GM23338 (cell line): ENCODE data around the gene KCNJ2. TPM values are rescaled to one million over a fixed set of nuclear protein-coding genes. Genes with fewer than 3 reads are reported as not detected.

ENCODE experiments used
- ATAC-seq: fragments of 200-7000 bp; cut with Tn5 transposase; 3 replicates; pipeline ENCODE4 v1.9.1; 2020
- DNase-seq: peaks from one replicate; pipeline ENCODE4 v3.0.0-alpha.2; 2015; ENCODE audit warnings: low spot score
- H2AFZ ChIP-seq: fragments of 200-600 bp; sonication (generic); 2 replicates; pipeline ENCODE4 v1.8.0; 2016; ENCODE audit warnings: antibody characterized with exemption, mild to moderate bottlenecking, moderate library complexity
- H3F3A ChIP-seq: fragments of 200-600 bp; sonication (generic); replicated peaks from 2 replicates; pipeline ENCODE4 v1.8.0; 2017; ENCODE audit warnings: antibody characterized with exemption, mixed run types, low read depth
- H3K27ac ChIP-seq: fragments of 200-600 bp; sonication (generic); 2 replicates; pipeline ENCODE4 v1.6.1; 2016; ENCODE audit warnings: low read depth
- H3K27me3 ChIP-seq: fragments of 200-600 bp; sonication (generic); 2 replicates; pipeline ENCODE4 v1.8.0; 2016; ENCODE audit warnings: mild to moderate bottlenecking, mixed run types, moderate library complexity; ENCODE audit not compliant: insufficient read depth
- H3K36me3 ChIP-seq: fragments of 200-600 bp; sonication (generic); 2 replicates; pipeline ENCODE4 v1.8.0; 2016; ENCODE audit warnings: mild to moderate bottlenecking; ENCODE audit not compliant: insufficient read depth
- H3K4me1 ChIP-seq: fragments of 200-600 bp; sonication (generic); 2 replicates; pipeline ENCODE4 v1.8.0; 2016; ENCODE audit warnings: mild to moderate bottlenecking, moderate library complexity; ENCODE audit not compliant: insufficient read depth
- H3K4me2 ChIP-seq: fragments of 200-600 bp; sonication (generic); 2 replicates; pipeline ENCODE4 v1.7.1; 2017; ENCODE audit warnings: mixed run types
- H3K4me3 ChIP-seq: fragments of 200-600 bp; sonication (generic); 2 replicates; pipeline ENCODE4 v1.6.1; 2016; ENCODE audit warnings: mixed run types
- H3K79me2 ChIP-seq: fragments of 200-600 bp; sonication (generic); replicated peaks from 2 replicates; pipeline ENCODE4 v1.8.0; 2017; ENCODE audit warnings: mild to moderate bottlenecking; ENCODE audit not compliant: insufficient read depth
- H3K9me2 ChIP-seq: fragments of 200-600 bp; sonication (generic); 2 replicates; pipeline ENCODE4 v1.8.0; 2017; ENCODE audit not compliant: insufficient read depth
- H4K20me1 ChIP-seq: fragments of 200-600 bp; sonication (generic); replicated peaks from 2 replicates; pipeline ENCODE4 v1.8.0; 2017; ENCODE audit warnings: mild to moderate bottlenecking; ENCODE audit not compliant: insufficient read depth
- H3K27ac Mint-ChIP-seq: 2 replicates; pipeline ENCODE4 v1.8.0; 2020; ENCODE audit warnings: inconsistent platforms, mild to moderate bottlenecking, moderate library complexity, mixed read lengths
- H3K27me3 Mint-ChIP-seq: 3 replicates; pipeline ENCODE4 v1.8.0; 2022; ENCODE audit warnings: low read depth, mild to moderate bottlenecking, moderate library complexity, mixed read lengths, inconsistent platforms; ENCODE audit not compliant: insufficient read depth, poor library complexity
- H3K36me3 Mint-ChIP-seq: 3 replicates; pipeline ENCODE4 v1.8.0; 2021; ENCODE audit warnings: low read depth, mild to moderate bottlenecking, inconsistent platforms, moderate library complexity, mixed read lengths
- H3K4me1 Mint-ChIP-seq: 3 replicates; pipeline ENCODE4 v1.8.0; 2020; ENCODE audit warnings: mild to moderate bottlenecking, inconsistent platforms, mixed read lengths
- H3K4me3 Mint-ChIP-seq: 3 replicates; pipeline ENCODE4 v1.8.0; 2021; ENCODE audit warnings: moderate library complexity, mild to moderate bottlenecking, inconsistent platforms, mixed read lengths
- H3K9me3 Mint-ChIP-seq: 3 replicates; pipeline ENCODE4 v1.8.0; 2020; ENCODE audit warnings: moderate library complexity, mild to moderate bottlenecking, inconsistent platforms, mixed read lengths
- CREB1 ChIP-seq: fragments of 250-450 bp; sonication (Bioruptor Pico); IDR thresholded peaks from 2 replicates; pipeline ENCODE4 v1.5.0; 2020; ENCODE audit warnings: low read depth, mild to moderate bottlenecking, moderate library complexity
- CTCF ChIP-seq, 2 experiments: fragments of 200-600 bp in 1 of 2; sonication (generic) in 1 of 2; conservative IDR thresholded peaks; 2 replicates each; pipeline versions ENCODE4 v1.5.1 to v1.6.1; 2016 to 2017; ENCODE audit warnings: antibody characterized with exemption in 2 of 2, low read depth in 2 of 2, mild to moderate bottlenecking in 2 of 2, moderate library complexity in 1 of 2
- ETS1 ChIP-seq: IDR thresholded peaks from 2 replicates; pipeline ENCODE4 v1.6.1; 2016; ENCODE audit warnings: antibody characterized with exemption
- EZH2 ChIP-seq: fragments of 200-600 bp; sonication (generic); IDR thresholded peaks from one replicate; pipeline ENCODE4 v1.8.0; 2017; ENCODE audit warnings: antibody characterized with exemption, mild to moderate bottlenecking, low read depth; ENCODE audit not compliant: unreplicated experiment
- EZH2phosphoT487 ChIP-seq: fragments of 200-600 bp; sonication (generic); IDR thresholded peaks from one replicate; pipeline ENCODE4 v1.8.1; 2018; ENCODE audit warnings: antibody characterized with exemption; ENCODE audit not compliant: unreplicated experiment
- JUNB ChIP-seq: IDR thresholded peaks from one replicate; pipeline ENCODE4 v1.6.1; 2016; ENCODE audit warnings: antibody characterized with exemption; ENCODE audit not compliant: unreplicated experiment
- NANOG ChIP-seq: IDR thresholded peaks from 2 replicates; pipeline ENCODE4 v1.6.1; 2016; ENCODE audit warnings: antibody characterized with exemption, borderline replicate concordance
- POLR2AphosphoS5 ChIP-seq: IDR thresholded peaks from 2 replicates; pipeline ENCODE4 v1.6.1; 2016; ENCODE audit warnings: antibody characterized with exemption, low read depth
- REST ChIP-seq: IDR thresholded peaks from one replicate; pipeline ENCODE4 v1.6.1; 2018; ENCODE audit warnings: antibody characterized with exemption; ENCODE audit not compliant: unreplicated experiment
- STAT1 ChIP-seq: IDR thresholded peaks from one replicate; pipeline ENCODE4 v1.6.1; 2016; ENCODE audit warnings: antibody characterized with exemption; ENCODE audit not compliant: unreplicated experiment
- ZNF114 ChIP-seq: fragments of 250-450 bp; sonication (Bioruptor Pico); IDR thresholded peaks from 2 replicates; pipeline ENCODE4 v1.5.0; 2020; ENCODE audit warnings: mild to moderate bottlenecking, moderate library complexity
- ZNF331 ChIP-seq: fragments of 250-450 bp; sonication (Bioruptor Pico); IDR thresholded peaks from 2 replicates; pipeline ENCODE4 v1.5.0; 2020; ENCODE audit warnings: low read depth, mild to moderate bottlenecking, moderate library complexity
- ZNF462 ChIP-seq: fragments of 250-450 bp; sonication (Bioruptor Pico); IDR thresholded peaks from 2 replicates; pipeline ENCODE4 v1.5.0; 2020; ENCODE audit warnings: mild to moderate bottlenecking, moderate library complexity
- polyA plus RNA-seq: library from polyadenylated mRNA; unstranded; fragments of >200 nt; fragmentation: Nextera tagmentation; extraction: Ambion mirVana; gene quantifications from 2 replicates; pipeline ENCODE4 v1.2.1, GENCODE V29; 2016
- total RNA-seq: library from RNA; depleted of rRNA; stranded (reverse); fragments of >200 nt; shearing (Covaris generic); gene quantifications from 2 replicates; pipeline ENCODE4 v1.2.3, GENCODE V29; 2014

KCNJ2 gene
- total and polyA plus RNA-seq, 2 experiments from 2014 or later: 2.1 to 4.4 TPM

GRCh38 chr17:70204431-70204830 is 35.1 kb downstream of the KCNJ2 start:
- H3K4me3 ChIP-seq: no peak overlapping the region
- no peaks in the 10 kb centered on the region for H3K36me3 Mint-ChIP-seq
- no peak overlapping the region for H3K27ac Mint-ChIP-seq
- H4K20me1 ChIP-seq: no peaks in the 10 kb centered on the region
- H3K4me2 ChIP-seq: no peak overlapping the region
- H3K9me2 ChIP-seq: no peaks in the 10 kb centered on the region
- H3K27me3 ChIP-seq: no peaks in the 10 kb centered on the region
- H3K4me1 ChIP-seq: 0 out of 2 replicates have a peak, but pooled peaks cover 6% of the 10 kb centered on the region
- H3K4me3 Mint-ChIP-seq: no peak overlapping the region
- DNase-seq (no peak), ATAC-seq (no peak)
- no peaks in the 10 kb centered on the region for H3F3A ChIP-seq
- no peaks in the 10 kb centered on the region for H3K36me3 ChIP-seq
- H3K27ac ChIP-seq: no peak overlapping the region
- H2AFZ ChIP-seq: no peak overlapping the region
- H3K9me3 Mint-ChIP-seq: no peaks in the 10 kb centered on the region
- peaks cover 7% of the 10 kb centered on the region for H3K4me1 Mint-ChIP-seq
- no peak for TF ChIP-seq REST
- TF ChIP-seq POLR2AphosphoS5: no peak
- TF ChIP-seq NANOG: no peak
- TF ChIP-seq EZH2: no peak
- no peak for TF ChIP-seq ZNF114
- no peak for TF ChIP-seq CTCF (conservative IDR thresholded peaks at IDR 0.05; ENCODE audit: low read depth in 2 of 2)
- TF ChIP-seq STAT1: no peak
- no peak for TF ChIP-seq ZNF331 (CRISPR knock-in tag)
- TF ChIP-seq ZNF462: no peak
- no peak for TF ChIP-seq JUNB
- TF ChIP-seq CREB1 (CRISPR knock-in tag): no peak
- no peak for TF ChIP-seq ETS1
- no peak for TF ChIP-seq EZH2phosphoT487
- no peaks in the 10 kb centered on the region for H3K79me2 ChIP-seq
- H3K27me3 Mint-ChIP-seq: no peaks in the 10 kb centered on the region
